ENCODE results near the gene TTC27. TPM values are rescaled to one million over a fixed set of nuclear protein-coding genes. Genes with fewer than 3 reads are reported as not detected.

Gene TTC27
- total RNA-seq (10 to 100 TPM in 1 of 2 donors, 1 to 10 TPM in 1; 8.6 to 13.5 TPM), polyA plus RNA-seq (1 to 10 TPM; 3.5 to 4.0 TPM)

DNA sequence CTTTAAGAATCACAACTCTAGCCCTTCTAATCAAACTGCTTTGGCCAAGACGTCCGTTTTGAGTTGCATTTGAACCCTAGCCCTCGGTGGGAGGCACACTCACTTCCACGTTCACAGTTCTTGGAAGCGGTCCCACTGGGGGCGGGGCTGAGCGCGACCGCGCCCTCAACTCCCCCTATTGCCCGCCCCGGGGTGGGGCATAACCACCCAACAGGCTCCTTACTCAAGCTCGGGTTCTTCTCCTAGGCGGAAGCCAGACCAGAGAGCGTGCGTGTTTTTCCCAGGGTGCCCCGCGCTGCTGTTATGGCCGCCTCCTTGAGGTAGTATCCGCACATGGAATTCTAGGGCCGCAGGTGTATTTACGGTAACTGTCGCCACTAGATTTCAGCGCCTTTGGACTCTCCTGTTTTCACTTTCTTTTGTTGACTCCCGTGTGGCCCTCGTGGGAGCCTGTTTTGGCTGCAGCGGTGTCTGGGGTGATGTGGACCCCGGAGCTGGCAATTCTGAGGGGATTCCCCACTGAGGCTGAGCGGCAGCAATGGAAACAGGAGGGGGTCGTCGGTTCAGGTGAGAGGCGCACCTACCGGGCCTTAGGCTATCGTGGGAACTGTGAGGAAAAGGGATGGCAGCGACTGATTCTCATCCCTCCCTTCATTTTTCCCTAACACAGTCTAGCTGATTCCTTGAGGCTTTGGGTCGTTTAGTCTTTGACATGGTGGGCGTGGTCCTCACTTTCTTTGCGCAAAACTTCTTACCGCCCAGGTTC lies at the start of gene TTC27:
Gene TTC27 (plus strand): TSS at position 237 of the 766 bp plus-strand sequence. CDS start 243 bp downstream, at position 480.
- H3K27me3 ChIP-seq (ENCODE audit: control insufficient read depth in 4 of 4, insufficient read depth in 4 of 4, low read length in 3 of 4): no peaks in the 10 kb centered on the region
- H3K4me3 ChIP-seq (ENCODE audit: low read depth in 1 of 3, low read length in 3 of 3): peak within 1 kb of the TSS; percentile 94 to 100 (median 97)
- no peaks in the 10 kb centered on the region for H3K9me3 ChIP-seq (ENCODE audit: control insufficient read depth in 4 of 4, low read length in 3 of 4)
- H3K4me1 ChIP-seq (ENCODE audit: control insufficient read depth in 4 of 4, insufficient read depth in 4 of 4, low read length in 3 of 4): peaks cover 3 to 11% (median 6%) of the 10 kb centered on the region in 4 donors
- peak within 1 kb of the TSS; percentile 35 to 59 for H3K27ac ChIP-seq (ENCODE audit: low read depth in 1 of 2, low read length in 2 of 2)
- WGBS: under 1% methylated on average over 39 of the region's 39 CpGs
- DNase-seq (ENCODE audit: low spot score): peak; percentile 98
- peak within 1 kb of the TSS; percentile 87 to 94 for H3K9ac ChIP-seq (ENCODE audit: low read depth in 1 of 2, low read length in 2 of 2)
- H3K36me3 ChIP-seq (ENCODE audit: control insufficient read depth in 4 of 4, insufficient read depth in 3 of 4, low read depth in 1 of 4, low read length in 3 of 4): peaks cover 0 to 8% (median under 1%) of the 10 kb centered on the region in 4 donors
- no peak for TF ChIP-seq FOXA2 (IDR thresholded peaks at IDR 0.05)
- TF ChIP-seq EGR1 (IDR thresholded peaks at IDR 0.05; ENCODE audit: low read depth in 2 of 2): peak in 1 of 2 donors; percentile 43
- TF ChIP-seq SP1 (IDR thresholded peaks at IDR 0.05): peak; percentile 75
- peak; percentile 42 to 47 for TF ChIP-seq RAD21 (IDR thresholded peaks at IDR 0.05)
- peak; percentile 25 for TF ChIP-seq FOXA1 (IDR thresholded peaks at IDR 0.05)
- peak; percentile 59 for TF ChIP-seq TAF1 (conservative IDR thresholded peaks at IDR 0.05)
- peak in 1 of 2 donors; percentile 31 for TF ChIP-seq HNF4A (conservative IDR thresholded peaks at IDR 0.05)
- TF ChIP-seq MAX (IDR thresholded peaks at IDR 0.05): peak; percentile 99
- TF ChIP-seq REST (IDR thresholded peaks at IDR 0.05): peak; percentile 55
- peak; percentile 28 to 55 for TF ChIP-seq JUND (IDR thresholded peaks at IDR 0.05)
- TF ChIP-seq YY1 (IDR thresholded peaks at IDR 0.05): peak; percentile 99
- TF ChIP-seq, protein P1, sequence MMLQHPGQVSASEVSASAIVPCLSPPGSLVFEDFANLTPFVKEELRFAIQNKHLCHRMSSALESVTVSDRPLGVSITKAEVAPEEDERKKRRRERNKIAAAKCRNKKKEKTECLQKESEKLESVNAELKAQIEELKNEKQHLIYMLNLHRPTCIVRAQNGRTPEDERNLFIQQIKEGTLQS (IDR thresholded peaks at IDR 0.05): no peak
- no peak for TF ChIP-seq CTCF (IDR thresholded peaks at IDR 0.05; ENCODE audit: low read depth, low read length, missing input control)
- TF ChIP-seq HNF4G (IDR thresholded peaks at IDR 0.05): no peak
- peak; percentile 54 to 62 for TF ChIP-seq RXRA (IDR thresholded peaks at IDR 0.05)
- peak in 1 of 2 donors; percentile 86 for TF ChIP-seq GABPA (IDR thresholded peaks at IDR 0.05 in 1 of 2, conservative IDR thresholded peaks at IDR 0.05 in 1 of 2)
- TF ChIP-seq NR2F2 (IDR thresholded peaks at IDR 0.05): no peak
- TF ChIP-seq, protein P2, sequence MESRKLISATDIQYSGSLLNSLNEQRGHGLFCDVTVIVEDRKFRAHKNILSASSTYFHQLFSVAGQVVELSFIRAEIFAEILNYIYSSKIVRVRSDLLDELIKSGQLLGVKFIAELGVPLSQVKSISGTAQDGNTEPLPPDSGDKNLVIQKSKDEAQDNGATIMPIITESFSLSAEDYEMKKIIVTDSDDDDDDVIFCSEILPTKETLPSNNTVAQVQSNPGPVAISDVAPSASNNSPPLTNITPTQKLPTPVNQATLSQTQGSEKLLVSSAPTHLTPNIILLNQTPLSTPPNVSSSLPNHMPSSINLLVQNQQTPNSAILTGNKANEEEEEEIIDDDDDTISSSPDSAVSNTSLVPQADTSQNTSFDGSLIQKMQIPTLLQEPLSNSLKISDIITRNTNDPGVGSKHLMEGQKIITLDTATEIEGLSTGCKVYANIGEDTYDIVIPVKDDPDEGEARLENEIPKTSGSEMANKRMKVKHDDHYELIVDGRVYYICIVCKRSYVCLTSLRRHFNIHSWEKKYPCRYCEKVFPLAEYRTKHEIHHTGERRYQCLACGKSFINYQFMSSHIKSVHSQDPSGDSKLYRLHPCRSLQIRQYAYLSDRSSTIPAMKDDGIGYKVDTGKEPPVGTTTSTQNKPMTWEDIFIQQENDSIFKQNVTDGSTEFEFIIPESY (IDR thresholded peaks at IDR 0.05): no peak

All from liver (tissue), 9 donors.